GM15510 (cell line): ENCODE measurements around the gene TNFRSF8.

Experiments
- POLR2A ChIP-seq: IDR thresholded peaks from 3 replicates; pipeline ENCODE4 v1.6.1; 2011; ENCODE audit warnings: borderline replicate concordance; ENCODE audit not compliant: insufficient read length; ENCODE audit errors: extremely low read depth

TNFRSF8 gene

DNA sequence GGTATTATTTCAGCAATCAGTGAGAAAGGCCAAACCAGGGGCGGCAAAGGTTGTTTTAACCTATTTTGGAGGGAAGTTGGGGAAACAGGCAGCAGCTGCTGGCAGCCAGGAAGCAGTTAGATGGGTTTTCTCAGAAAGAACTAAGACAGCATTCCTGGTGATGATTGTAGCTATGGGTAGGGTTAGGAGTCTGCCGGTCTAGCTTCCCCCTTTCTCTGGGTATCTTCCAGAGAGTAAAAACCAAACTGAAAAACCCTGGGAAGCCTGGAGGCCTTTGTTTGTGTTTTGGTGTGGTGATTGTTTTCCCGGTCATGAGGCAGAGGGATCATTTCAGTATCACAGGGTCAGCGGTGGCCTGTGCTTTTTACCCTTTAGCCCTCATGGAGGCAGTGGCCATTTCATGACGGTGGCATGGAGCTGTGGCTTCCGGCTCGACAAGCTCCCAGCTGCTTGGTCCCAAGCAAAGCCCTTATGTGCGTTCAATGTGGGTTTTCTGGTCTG lies 84.1 kb downstream of the TNFRSF8 start:
- TF ChIP-seq POLR2A = no peak

DNA sequence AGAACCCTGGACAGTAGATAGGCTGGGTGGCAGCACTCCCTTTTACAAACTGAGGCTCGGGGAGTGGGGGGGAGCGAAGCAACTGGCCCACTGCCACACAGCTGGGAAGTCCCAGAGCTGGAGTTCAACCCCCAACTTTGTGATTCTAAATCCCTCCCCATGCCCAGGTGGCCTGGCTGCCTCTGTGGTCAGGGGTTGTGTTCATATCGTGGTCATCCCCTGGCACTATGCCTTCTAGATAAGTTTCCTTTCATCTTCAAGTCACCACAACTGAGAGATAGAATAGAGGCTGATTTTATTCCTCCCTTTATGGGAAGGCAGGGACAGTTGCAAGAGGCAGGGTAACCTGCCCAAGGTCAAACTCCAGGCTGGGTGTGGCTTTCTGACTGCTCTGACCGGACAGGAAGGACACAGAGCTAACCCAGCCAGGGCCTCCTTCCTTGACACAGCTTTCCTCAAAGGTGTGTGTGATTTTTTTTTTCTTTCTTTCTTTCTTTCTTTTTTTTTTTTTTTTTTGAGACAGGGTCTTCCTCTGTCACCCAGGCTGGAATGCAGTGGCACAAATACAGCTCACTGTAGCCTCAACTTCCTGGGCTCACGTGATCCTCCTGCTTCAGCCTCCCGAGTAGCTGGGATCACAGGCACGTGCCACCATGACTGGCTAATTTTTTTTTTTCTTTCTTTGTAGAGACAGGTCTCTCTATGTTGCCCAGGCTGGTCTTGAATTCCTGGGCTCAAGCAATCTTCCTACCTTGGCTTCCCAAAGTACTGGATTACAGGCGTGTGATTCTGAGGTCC lies 85.3 kb downstream of the TNFRSF8 start:
- no peak for TF ChIP-seq POLR2A

DNA sequence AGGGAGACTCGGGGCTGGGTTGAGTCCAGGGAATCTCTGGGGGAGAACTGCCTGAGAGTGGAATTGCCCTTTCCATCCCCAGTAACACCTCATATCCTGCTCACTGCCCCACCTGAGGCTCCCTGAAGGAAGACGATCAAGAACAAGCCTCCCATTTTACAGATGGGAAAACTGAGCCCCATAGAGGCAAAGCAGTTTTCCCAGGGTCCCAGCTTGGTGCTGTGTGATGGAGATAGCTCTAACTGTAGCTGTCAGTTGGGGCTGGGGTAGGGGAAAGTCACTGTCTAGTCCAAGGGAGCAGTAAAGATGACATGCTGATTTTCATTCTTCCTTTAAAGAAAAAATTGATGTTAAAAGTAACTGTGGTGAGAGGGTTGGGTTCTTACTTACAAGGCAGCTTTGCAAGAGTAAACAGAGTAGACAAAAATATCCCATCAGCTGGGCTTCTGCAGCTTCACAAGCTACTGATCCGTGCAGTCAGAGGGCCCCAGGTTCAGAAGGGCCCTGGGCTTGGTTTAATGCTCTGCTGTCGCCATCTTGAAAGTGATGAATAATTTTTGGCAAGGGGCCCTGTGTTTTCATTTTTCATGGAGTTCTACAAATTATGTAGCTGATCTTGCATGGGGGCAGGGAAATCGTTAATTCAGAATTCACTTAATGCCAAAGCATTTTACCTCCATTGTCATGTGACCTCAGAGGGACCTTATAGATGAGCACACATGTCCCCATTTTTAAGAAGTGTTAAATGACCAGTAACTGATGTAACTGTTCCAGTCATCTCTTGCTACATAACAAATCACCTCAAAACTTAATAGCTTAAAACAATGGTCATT lies 86.1 kb downstream of the TNFRSF8 start:
- TF ChIP-seq POLR2A = no peak

DNA sequence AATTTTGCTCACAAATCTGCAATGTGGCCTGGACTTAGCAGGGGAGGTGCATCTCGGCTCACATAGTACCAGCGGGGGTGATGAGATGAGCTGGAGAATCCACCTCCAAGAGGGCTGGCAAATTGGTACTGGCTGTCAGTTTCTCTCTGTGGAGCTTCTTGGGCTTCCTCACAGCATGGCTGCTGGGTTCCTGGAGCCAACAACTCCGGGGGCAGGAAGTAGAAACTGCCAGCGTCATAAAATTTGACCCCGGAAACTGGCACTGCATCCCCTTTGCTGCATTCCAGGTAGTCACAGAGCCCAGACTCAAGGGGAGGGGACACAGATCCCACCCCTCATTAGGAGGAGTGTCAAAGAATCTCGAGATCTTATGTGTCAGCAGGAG lies 86.7 kb downstream of the TNFRSF8 start:
- TF ChIP-seq POLR2A = no peak

DNA sequence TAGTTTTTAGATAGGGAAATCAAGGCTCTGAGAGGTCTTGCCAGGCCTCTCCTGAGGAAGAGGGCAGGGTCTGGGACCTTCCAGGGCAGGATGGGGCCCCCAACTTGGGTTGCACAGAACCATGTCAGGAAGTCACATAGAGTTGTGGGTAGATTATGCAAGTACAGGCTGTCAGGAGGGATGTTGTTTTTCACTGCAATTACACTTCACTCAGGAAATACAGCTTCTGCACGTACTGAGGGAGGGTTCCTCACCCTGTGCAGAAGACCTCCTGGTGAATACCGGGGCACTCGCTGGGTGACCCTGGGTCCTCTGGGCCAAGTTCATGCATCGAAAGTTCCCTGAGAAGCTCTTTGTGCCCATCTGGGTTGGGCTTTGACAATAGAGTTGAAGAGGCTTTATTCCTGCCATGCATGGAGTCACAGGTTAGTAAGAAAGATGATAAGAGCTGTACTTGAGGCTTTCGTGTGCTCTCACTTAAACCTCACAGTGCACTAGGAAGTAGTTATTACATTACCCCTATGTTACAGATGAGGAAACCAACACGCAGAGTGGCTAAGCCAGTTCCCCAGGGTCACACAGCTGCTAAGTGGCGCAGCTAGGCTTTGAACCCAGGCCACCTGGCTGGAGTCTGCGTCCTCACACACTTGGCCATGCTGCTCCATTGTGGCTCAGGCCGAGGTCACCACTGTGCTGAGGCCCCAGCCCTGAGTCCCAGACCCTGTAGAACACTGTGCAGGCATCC lies 87.5 kb downstream of the TNFRSF8 start:
- no peak for TF ChIP-seq POLR2A

DNA sequence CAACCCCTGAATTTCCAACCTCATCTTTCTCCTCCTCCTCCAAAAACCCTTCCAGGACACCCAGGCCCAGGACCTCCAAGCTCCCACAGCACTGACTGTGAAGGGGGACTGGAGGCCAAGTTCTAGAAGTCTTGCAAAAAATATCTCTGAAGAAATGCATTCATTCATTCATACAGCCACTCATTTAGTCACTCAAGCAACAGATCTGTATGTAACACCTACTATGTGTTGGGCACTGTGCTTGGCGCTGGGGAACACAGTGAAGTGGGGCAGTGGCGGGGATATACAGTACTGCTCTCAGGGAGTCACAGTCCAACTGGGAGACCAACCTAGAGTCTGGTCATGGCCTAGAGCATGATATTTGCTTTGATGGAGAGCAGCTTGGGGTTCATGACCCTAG lies 88.4 kb downstream of the TNFRSF8 start:
- no peak for TF ChIP-seq POLR2A

DNA sequence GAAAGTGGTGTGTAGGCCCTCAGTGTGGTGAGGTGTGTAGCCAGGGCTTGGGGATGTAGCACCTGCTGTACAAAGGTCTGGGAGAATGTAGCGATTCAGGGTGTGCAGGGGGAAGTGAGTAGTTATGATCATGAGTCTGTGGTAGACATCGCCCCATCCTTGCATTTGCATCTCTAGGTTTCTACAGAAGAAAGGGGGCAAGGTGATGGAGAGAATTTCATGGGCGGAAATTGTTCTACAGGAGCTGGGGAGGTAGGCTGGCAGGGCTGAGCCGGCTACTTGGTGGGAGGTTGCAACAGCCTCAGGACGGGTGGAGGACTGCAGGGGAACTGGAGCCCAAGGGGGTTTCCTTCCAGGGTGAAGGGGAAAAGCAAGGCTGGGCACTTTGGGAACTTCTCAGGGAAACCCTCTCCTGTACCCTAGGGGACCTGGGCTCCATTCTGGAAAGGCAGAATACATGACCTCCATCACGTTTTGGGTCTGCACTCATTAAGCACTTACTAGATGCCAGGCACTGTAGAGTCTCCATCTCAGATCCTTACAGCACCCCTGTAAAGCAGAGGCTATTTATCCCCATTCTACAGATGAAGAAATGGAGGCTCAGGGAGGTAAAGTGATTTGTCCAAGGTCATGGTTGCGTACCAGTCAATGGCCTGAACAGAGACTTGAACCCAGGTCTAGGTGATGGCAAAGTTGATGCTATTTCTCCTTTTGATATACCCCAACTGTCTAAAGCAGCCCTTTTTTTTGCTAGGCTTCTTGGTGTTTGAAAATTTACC lies 89.2 kb downstream of the TNFRSF8 start:
- TF ChIP-seq POLR2A = peak; percentile 42

DNA sequence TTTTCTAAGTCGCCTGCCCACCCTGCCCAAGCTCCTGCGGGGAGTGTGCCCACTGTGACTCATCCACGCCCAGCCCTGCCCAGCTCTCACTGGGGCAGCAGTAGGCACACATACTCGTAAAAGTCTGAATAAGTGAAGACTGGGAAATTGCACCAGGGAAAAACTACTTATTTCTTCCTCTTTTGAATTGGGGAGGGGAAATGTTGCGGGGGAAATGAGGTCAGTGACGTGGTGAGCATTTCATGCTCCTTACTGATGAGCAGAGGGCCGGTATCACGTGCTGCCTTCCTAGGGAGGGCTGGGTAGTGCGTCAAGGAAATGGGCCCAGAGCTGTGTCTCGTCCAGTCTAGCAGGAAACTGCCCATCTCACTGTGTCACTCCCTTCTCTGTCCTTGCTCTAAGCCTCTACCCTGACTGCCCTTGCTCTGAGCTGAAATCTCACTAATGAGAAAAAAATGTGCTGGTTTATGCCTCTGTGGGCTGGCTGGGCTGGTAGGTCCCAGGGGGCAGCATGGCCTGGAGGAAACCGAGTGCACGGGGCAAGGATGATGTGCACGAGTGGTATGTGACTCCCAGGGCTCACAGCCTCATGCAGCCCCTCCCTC lies 90.2 kb downstream of the TNFRSF8 start:
- peak; percentile 43 for TF ChIP-seq POLR2A

DNA sequence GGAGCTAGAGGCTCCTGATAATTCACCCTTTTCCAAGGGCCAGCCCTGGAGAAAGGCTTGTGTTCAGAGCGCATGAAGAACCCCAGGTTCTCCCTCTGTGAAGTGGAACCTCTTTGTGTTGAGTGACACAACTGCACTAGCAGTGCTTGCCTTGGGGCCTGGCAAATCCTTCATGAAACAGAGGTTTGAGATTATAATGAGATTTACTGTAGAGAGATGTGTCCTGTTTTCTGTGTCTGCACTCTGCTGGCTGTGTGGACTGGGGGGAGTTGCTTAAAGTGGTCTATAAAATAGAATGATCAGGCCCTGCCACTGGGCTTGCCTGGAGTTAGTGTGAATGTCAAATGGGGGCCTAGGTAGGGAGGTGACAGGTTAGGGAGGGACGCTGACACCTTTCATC lies 92.2 kb downstream of the TNFRSF8 start:
- no peak for TF ChIP-seq POLR2A

DNA sequence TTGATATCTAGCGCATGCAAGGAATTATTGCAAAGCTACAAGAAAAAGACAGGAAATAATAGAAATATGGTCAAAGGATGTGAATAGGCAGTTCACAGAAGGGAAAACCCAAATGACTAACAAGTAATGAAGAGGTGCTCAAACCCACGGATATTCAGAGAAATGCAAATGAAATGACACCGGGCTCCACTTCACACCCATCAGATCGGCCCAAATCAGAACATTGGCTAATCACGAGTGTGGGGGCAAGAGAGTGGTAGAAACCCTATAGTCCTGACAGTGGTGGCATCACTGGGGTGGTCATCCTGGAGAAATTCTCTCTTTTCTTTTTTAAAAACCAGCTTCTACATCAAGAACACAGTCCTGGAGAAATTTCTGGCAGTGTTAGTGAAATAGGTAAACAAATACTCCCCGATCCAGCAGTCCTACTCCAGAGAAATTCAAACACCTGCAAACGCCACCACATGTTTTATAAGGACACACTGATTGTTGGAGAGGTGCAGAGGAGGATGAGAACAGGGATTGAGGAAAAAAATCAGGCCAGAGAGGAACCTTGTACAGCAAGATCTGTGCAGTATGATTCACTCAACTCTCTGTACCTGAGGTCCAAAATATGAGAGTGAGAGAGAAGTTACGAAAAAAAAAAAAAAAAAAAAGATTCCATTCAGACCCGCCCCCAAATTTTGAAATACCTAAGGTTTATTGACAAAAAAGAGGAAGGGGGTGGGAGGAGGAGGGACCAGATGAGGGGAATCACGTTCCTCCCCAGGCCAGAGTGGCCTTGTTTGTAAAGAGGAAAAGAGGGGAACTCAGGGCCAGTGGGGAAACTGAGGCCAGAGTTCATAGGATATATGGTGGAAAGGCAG lies 94.5 kb downstream of the TNFRSF8 start:
- TF ChIP-seq POLR2A = no peak

DNA sequence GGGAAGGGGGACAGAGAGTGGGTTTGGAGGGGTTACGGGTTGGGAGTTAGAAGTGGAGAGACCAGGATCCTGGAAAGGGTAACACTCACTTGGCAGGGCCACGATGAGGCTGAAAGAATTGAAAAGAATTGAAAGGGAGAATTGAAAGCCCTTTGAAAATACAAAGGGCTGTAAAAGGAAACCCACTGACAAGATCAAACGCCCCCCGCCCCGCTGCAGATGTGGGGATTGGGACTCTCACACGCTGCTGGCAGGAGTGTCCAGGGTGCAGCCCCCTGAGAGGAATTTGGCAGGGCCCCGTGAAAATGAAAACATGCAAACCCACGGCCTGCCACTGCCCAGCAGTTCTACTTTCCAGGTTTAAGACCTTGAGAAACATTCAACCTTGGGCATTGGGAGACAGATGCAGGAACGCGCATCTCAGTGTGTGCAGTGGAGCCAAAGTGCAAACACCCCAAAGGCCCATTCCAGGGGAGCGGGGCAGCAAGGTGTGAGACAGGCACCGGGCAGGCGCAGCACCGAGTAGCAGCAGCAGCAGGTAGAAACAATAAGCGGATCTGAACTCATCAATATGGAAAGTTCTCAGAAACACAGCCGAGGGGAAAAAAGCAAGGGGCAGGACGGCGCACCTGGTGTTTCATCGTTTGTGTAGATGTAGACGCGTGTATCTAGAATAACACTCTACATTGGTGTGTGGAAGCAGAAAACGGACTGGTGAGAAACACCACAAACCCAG lies 95.4 kb downstream of the TNFRSF8 start:
- TF ChIP-seq POLR2A = no peak

DNA sequence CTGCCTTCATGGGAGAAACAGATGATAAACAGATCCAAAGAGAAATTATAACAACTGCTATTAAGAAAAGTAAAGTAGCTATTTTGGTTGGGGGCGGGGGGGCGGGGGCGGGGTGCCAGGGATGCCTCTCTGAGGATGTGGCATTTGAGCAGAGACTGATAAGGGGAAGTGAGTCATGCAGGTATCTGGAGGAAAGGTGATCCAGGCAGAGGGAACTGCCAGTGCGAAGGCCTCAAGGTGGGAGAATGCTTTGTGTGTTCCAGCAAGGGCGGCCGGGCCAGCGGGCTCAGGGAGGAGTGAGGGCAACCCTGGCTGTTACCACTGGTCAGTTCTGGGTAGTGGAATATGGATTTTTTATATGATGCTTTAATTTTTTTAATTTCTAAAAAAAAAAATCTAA lies 96.7 kb downstream of the TNFRSF8 start:
- TF ChIP-seq POLR2A = no peak

DNA sequence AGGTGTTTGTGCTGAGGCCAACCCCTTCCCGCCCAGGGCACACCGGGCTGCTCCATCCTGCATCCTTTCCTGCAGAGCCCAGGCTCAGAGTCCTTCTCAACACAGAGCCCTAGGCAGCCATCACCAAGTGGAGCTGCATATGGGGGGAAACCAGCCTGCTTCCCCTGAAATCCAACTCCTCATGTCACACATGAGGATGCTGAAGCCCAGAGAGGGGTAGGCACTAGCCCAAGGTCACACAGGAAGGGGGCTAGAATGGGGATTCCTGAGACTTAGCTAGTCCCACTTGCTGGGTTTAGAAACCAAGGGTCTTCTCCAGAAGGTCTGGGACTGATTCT lies 98.2 kb downstream of the TNFRSF8 start:
- TF ChIP-seq POLR2A = no peak
